RWPE2 (cell line): ENCODE measurements around the gene SPAG6.
"Not testable (repeated sequence)": the region's sequence is repeated elsewhere in the genome, so short reads cannot be mapped to it uniquely, and the experiment has no call there.

ENCODE experiments used
- ATAC-seq: fragments of 200-7000 bp; cut with Tn5 transposase; 3 replicates; pipeline ENCODE4 v1.9.1; 2021; ENCODE audit warnings: low read depth
- DNase-seq: peaks from one replicate; pipeline ENCODE4 v3.0.0-alpha.2; 2020; ENCODE audit warnings: low spot score
- H3K27ac ChIP-seq: fragments of 450-650 bp; 2 replicates; pipeline ENCODE4 v1.5.1; 2017; ENCODE audit warnings: mild to moderate bottlenecking; ENCODE audit not compliant: poor library complexity, severe bottlenecking
- H3K27me3 ChIP-seq: fragments of 250-450 bp; sonication (Bioruptor Pico); 2 replicates; pipeline ENCODE4 v1.5.1; 2021; ENCODE audit warnings: mild to moderate bottlenecking, moderate library complexity; ENCODE audit not compliant: insufficient read depth, poor library complexity, severe bottlenecking
- H3K36me3 ChIP-seq: fragments of 250-450 bp; sonication (Bioruptor Pico); 2 replicates; pipeline ENCODE4 v1.5.1; 2020; ENCODE audit warnings: low read depth, mild to moderate bottlenecking, moderate library complexity
- H3K4me1 ChIP-seq: fragments of 250-450 bp; sonication (Bioruptor Pico); 2 replicates; pipeline ENCODE4 v1.5.1; 2021; ENCODE audit warnings: mild to moderate bottlenecking, moderate library complexity; ENCODE audit not compliant: insufficient read depth, poor library complexity, severe bottlenecking
- H3K4me3 ChIP-seq: fragments of 250-450 bp; sonication (Bioruptor Pico); 2 replicates; pipeline ENCODE4 v1.5.1; 2021; ENCODE audit warnings: mild to moderate bottlenecking, moderate library complexity; ENCODE audit not compliant: severe bottlenecking
- H3K9me3 ChIP-seq: fragments of 250-450 bp; sonication (Bioruptor Pico); 2 replicates; pipeline ENCODE4 v1.5.1; 2021; ENCODE audit warnings: mild to moderate bottlenecking, moderate library complexity; ENCODE audit not compliant: severe bottlenecking
- CTCF ChIP-seq: fragments of 450-650 bp; IDR thresholded peaks from one replicate; pipeline ENCODE4 v1.5.1; 2017; ENCODE audit warnings: mild to moderate bottlenecking, moderate library complexity; ENCODE audit not compliant: poor library complexity, severe bottlenecking

SPAG6 gene

DNA sequence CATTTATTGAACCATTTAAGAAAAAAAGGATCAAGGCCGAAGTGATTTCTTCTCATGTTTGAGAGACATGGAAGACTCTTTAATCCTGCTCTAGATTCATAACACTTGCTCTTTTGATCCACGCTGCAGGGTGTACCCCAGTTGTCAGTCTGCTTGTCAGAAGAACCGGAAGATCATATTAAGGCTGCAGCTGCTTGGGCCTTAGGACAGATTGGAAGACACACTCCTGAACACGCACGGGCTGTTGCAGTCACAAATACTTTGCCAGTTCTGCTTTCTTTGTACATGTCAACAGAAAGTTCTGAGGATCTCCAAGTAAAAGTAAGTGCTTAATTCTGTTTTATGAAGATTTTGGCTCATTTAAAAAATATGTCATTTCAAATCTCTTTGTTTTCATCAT, 46.3 kb downstream of the SPAG6 start:
- H3K9me3 ChIP-seq = no peaks in the 10 kb centered on the region
- no peaks in the 10 kb centered on the region for H3K4me1 ChIP-seq
- no peak overlapping the region for H3K27ac ChIP-seq
- no peak for DNase-seq
- no peaks in the 10 kb centered on the region for H3K27me3 ChIP-seq
- H3K36me3 ChIP-seq = no peaks in the 10 kb centered on the region
- ATAC-seq = no peak
- H3K4me3 ChIP-seq = no peak overlapping the region
- TF ChIP-seq CTCF = no peak

DNA sequence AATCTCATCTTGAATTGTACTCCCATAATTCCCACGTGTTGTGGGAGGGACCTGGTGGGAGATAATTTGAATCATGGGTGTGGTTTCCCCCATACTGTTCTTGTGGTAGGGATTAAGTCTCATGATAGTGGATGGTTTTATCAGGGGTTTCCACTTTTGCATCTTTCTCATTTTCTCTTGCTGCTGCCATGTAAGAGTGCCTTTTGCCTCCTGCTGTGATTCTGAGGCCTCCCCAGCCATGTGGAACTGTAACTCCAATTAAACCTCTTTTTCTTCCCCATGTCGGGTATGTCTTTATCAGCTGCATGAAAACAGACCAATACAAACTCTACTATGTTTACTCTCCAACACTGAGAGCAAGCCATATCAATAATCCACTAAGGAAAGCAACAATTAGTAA, 50.9 kb downstream of the SPAG6 start:
- not testable (repeated sequence) for ATAC-seq, DNase-seq, H3K36me3 ChIP-seq, H3K4me3 ChIP-seq, H3K4me1 ChIP-seq, H3K27me3 ChIP-seq, H3K9me3 ChIP-seq, H3K27ac ChIP-seq

DNA sequence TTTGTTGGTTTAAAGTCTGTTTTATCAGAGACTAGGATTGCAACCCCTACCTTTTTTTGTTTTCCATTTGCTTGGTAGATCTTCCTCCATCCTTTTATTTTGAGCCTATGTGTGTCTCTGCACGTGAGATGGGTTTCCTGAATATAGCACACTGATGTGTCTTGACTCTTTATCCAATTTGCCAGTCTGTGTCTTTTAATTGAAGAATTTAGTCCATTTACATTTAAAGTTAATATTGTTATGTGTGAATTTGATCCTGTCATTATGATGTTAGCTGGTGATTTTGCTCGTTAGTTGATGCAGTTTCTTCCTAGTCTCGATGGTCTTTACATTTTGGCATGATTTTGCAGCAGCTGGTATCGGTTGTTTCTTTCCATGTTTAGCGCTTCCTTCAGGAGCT, 61.6 kb downstream of the SPAG6 start:
- H3K4me3 ChIP-seq, ATAC-seq, H3K9me3 ChIP-seq, H3K27ac ChIP-seq, DNase-seq, H3K27me3 ChIP-seq, H3K4me1 ChIP-seq, H3K36me3 ChIP-seq: not testable (repeated sequence)

DNA sequence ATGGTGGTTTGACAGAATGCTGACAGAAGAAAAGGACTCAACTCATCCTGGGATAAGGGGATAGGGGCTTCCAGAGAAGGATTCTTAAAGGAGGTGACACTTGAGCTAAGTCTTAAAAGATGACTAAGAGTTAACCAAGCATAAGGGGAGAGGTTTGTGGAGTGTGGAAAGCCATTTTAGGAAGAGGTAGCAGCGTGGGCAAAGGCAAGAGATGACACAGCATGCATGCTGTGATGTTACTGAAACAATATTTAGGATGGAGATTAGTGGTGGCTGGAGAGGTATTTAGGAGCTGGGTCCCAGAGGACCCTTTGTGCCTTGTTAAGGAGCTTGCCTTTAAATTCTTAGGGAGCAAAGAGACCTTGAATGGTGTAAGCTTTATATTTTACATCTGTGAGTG, 65.1 kb downstream of the SPAG6 start:
- ATAC-seq = no peak
- no peak overlapping the region for H3K4me3 ChIP-seq
- H3K27me3 ChIP-seq = no peaks in the 10 kb centered on the region
- H3K9me3 ChIP-seq = no peaks in the 10 kb centered on the region
- H3K4me1 ChIP-seq = no peaks in the 10 kb centered on the region
- H3K27ac ChIP-seq = no peak overlapping the region
- no peaks in the 10 kb centered on the region for H3K36me3 ChIP-seq
- DNase-seq = no peak
- TF ChIP-seq CTCF = no peak

- Histone ChIP-seq H3K27ac (no peak overlapping the region), H3K9me3 (no peaks in the 10 kb centered on the region)
- no peak for TF ChIP-seq CTCF
Observed at GRCh38 chr10:22410846-22411245, 65.5 kb downstream of the SPAG6 start.

DNA sequence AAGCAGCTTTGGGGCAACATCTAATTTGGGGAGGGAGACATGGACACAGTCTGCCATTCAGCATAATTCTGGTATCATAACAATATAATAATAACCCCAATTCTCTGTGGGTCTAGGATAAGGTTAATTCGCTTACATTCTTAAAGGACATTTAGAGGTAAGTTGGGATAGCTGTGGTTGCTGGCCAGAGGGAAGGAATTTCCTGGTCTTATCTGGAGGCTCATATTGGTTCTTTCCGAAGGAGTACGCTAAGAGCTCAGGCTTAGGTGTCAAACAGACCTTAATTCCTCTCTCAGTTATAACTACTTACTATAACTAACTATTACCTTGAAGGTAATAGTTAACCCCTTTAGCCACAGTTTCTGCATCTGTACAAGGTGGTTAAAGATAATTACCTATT, 68.8 kb downstream of the SPAG6 start:
- no peaks in the 10 kb centered on the region for H3K4me1 ChIP-seq
- H3K4me3 ChIP-seq = no peak overlapping the region
- H3K36me3 ChIP-seq = no peaks in the 10 kb centered on the region
- H3K27me3 ChIP-seq = no peaks in the 10 kb centered on the region
- no peak for TF ChIP-seq CTCF
- ATAC-seq (no peak), DNase-seq (no peak)
- no peak overlapping the region for H3K27ac ChIP-seq
- H3K9me3 ChIP-seq = no peaks in the 10 kb centered on the region

More at GRCh38 chr10:22410846-22411245, 65.5 kb downstream of the SPAG6 start:
- H3K36me3 ChIP-seq = no peaks in the 10 kb centered on the region
- no peaks in the 10 kb centered on the region for H3K4me1 ChIP-seq
- H3K4me3 ChIP-seq = no peak overlapping the region
- no peaks in the 10 kb centered on the region for H3K27me3 ChIP-seq
- ATAC-seq = no peak
- DNase-seq = no peak
